ENCODE results near the gene DIS3L2.

The DIS3L2 gene

DNA sequence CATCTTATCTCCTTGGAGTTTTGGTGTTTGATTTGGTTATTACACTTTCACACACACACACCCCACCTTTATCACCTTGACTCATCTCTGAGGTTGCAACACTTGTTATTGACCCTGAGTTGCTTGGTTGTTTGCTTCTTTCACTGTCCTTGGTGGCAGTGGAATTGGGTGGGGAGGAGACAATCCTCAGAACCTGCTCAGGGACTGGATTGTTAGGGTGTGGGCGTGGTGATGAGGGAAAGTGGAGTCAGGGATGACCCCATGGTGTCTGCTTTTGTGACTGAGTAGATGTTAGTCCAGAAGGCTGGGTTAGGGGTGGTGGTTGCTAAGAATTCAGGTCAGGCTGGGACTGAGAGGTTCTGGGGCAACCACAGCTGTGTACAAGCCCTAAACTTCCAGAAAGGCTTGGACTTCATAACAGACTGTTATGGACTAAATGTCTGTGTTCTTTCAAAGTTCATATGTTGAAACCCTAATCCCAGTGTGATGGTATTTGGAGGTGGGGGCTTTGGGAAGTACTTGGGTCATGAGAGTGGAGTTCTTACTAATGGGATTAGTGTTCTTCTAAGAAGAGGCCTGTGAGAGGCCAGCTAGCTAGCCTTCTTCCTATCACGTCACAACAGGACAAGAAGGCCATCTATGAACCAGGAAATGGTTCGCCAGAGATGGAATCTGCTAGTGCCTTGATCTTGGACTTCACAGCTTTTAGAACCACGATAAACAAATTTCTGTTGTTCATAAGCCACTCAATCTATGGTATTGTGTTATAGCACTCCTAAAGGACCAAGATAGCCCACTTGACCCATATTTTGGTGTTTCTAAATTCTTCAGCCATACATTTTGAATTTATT is 3.4 kb upstream of the DIS3L2 start:
- DNase-seq = no peak

DNA sequence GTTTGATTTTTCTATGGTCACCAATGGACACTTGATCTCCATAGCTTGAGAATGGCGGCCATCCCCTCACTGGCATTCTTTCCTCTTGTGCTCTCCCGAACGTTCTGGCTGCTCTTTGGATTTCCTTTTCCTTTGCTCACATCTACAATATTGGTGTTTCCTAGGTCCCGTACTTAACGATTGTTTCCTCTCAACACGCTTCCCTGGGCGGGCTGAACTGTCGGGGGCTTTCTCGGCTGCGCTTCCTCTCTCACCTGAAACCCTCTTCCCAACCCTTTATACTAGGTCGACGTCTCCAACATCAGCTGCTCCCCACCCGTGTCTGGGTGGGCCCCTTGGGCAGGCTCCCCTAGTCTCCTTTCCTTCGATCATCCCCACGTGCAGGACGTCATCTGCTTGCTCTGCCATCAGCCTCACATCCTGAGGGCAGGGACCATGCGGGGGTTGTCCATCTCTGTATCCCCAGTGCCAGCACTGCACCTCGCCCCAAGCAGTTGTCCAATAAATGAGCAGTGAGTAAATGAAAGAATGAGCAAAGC is 634 bp upstream of the DIS3L2 start:
- DNase-seq = no peak

DNA sequence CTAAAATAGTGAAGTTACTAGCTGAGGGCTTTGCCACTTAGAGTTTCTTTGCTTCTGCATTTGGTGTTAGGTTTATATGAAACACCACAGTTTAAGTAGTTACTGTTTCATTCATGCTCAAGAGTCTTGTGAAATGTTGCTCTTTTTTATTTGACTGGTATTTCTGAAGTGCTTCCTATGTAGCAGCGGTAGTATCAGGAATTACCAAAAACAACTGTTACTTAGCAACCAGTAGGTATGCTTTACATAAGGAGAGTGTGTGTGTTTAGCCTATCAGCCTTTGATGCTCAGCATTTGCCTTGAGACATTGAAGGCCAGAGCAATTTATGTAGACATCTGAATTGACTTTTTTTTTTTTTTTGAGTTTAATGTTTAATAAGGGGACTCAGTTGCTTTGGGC is 3.6 kb downstream of the DIS3L2 start:
- DNase-seq = no peak

GRCh38 chr2:231966886-231967285 is 5.4 kb downstream of the DIS3L2 start:
- DNase-seq = no peak

DNA sequence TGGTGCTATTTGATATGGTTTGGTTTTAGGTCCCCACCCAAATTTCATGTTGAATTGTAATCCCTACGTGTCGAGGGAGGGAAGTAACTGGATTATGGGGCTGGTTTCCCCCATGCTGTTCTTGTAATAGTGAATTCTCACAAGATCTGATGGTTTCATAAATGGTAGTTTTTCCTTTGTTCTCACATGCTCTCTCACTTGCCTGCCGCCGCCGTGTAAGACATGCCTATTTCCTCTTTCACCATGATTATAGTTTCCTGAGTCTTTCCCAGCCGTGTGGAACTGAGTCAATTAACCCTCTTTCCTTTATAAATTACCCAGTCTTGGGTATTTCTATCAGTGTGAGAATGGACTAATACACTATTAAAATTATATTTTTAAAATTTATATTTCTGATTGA is 7.3 kb downstream of the DIS3L2 start:
- DNase-seq = no peak

GRCh38 chr2:231970461-231970860 is 8.9 kb downstream of the DIS3L2 start:
- no peak for DNase-seq

DNA sequence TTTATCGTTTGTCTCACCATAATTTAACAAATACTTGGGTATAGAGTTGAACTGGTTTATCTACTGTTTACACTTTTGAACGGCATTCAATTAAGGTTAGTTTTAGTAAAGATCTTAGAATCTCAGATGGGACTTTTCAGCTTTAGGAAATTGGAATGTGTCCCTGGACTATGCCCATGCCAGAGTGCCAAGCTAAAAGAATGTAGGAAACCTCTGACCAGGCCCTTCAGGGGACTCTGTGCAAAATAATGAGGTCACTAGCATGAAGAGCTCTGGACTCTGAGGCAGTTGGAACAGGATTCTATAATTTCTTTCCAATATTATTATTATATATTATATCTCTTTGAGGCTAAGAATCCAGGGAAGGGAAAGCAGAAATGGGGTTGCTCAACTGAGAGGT is 13.5 kb downstream of the DIS3L2 start:
- no peak for DNase-seq

DNA sequence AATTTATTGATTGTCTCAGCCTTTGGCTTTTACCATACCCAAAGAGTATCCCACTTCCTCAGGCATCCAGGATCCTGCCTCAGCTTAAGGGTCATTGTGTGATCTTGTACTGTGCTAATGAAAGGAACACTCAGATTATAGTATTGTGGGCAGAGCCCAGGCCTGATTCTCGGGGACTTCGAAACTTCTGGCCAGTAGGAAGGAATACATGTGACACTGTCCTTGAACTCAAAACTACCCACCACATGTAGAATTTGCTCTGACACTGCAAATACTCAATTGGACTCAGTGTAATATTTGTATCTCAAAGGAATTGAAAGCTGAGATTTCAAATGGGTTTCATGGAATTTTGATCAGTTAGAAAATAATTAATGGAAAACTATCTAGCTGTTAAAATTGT is 15.9 kb downstream of the DIS3L2 start:
- DNase-seq = no peak

DNA sequence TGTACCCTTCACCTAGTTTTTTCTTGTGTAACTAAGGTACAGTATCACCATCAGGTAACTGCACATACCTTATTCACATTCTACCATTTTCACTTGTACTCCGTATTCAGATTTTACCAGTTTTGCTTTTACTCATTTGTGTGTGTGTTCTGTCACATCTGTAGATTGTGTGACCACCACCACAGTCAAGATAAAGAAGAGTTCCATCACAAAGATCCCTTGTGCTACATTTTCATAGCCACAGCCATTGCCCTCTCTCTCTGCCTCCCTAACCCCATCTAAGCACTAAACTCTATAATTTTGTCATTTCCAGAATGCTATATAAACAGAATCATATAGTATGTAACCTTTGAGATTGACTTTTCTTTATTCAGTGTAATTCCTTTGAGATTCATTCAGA is 23.5 kb downstream of the DIS3L2 start:
- DNase-seq = no peak

DNA sequence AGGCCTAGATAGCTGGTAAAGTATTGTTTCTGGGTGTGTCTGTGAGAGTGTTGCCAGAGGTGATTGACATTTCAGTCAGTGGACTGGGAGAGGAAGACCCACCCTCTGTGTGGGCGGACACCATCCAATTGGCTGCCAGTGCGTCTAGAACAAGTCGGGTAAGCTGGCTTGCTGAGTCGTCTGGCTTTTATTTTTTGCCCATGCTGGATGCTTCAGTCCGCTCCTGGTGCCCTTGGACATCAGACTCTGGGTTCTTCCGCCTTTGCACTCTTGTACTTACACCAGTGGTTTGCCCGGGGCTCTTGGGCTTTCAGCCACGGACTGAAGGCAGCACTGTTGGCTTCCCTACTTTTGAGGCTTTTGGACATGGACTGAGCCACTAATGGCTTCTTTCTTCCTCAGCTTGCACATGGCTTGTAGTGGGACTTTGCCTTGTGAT is 24.3 kb downstream of the DIS3L2 start:
- no peak for DNase-seq

DNA sequence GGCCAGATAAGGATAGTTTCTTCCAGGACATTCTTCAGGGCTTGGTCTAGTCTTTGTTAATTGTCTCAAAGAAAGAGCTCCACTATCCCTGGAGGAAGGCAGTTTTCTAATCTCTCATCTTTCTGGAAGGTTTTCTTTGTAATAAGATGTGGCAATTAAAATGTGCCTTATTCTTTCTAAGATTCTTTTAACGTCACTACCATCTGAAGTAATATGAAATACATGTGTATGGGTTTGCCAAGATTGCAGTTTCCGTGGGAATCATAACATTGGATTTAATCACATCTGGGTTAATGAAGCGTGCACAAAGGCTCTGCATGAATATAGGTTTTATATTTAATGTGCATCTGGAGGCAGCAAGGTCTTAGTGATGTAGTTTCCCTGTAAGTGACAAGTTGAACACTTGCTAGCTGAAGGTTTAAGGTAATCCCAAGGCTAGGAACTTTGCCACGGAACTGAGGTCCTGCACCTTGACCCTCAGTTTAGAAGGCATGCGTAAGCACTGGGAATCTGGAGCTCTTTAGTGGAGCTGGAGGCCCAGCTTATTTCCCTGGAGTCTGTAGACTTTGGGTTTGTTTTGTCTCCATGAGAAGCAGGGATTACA is 25.7 kb downstream of the DIS3L2 start:
- DNase-seq = no peak

DNA sequence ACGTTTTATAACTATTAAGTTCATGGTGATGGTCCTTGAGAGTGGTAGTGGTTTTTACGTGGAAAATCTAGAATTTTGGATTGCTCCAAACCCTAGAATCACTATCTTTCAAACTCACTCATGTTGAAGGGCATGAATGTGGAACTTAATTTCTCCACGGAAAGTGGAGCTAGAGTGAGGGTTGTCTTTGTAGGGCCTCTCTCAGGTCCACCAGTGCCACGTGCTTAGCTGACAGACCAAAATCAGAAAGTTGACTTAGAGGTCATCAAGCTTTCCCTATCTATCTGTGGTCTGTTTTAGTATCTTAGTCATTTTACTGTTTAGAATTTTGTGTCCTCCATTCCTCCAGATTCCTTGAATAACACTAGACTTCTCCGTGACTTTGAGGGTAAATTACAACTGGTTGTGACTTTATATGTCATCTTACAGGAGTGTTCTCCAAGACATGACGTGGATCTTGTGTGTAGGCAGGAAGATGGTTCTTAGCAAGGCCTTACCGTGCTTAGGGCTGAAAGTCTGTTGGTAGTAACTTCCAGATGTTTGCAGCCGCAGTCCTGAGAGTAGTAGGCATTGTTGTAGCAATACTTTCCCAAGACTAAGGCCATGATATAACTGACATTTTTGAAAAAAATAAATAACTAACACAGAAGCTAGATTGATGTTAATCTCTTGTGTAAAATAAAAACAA is 26.8 kb downstream of the DIS3L2 start:
- DNase-seq = no peak

DNA sequence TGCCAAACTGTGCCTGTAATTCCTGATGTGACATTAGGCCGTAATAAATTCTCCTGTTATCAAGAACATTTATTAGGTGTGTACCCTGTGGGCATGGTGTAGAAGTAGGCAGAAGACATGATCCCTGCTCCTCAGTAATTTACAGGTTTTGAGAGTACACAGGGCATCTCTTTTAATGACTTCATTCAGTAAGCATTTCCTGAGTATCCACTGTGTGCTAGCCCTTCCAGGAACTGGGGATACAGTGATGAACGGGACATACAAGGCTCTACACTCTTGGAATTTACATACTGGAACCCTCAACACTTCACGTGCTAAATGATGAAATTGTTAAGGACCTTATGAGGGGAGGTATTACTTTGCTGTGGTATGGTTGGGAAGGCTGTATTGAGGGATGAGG is 30.2 kb downstream of the DIS3L2 start:
- DNase-seq = no peak

DNA sequence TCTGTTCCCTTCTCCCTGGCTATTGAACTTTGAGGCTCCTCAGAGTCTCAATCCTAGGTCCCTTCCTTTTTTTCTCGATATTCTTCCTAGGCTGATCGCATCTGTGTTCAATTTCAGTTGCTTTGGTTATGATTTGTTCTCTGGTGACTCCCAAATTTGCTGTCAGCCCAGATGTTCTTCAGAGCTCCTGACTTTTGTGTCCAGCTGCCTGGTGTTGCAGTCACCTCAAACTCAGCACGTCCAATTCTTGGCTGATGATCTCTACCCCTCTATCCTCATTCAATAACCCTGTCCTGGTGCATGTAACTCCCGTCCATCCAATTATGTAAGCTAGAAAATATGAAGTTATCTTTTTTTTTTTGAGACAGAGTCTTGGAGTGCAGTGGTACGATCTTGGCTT is 31.4 kb downstream of the DIS3L2 start:
- DNase-seq = no peak

DNA sequence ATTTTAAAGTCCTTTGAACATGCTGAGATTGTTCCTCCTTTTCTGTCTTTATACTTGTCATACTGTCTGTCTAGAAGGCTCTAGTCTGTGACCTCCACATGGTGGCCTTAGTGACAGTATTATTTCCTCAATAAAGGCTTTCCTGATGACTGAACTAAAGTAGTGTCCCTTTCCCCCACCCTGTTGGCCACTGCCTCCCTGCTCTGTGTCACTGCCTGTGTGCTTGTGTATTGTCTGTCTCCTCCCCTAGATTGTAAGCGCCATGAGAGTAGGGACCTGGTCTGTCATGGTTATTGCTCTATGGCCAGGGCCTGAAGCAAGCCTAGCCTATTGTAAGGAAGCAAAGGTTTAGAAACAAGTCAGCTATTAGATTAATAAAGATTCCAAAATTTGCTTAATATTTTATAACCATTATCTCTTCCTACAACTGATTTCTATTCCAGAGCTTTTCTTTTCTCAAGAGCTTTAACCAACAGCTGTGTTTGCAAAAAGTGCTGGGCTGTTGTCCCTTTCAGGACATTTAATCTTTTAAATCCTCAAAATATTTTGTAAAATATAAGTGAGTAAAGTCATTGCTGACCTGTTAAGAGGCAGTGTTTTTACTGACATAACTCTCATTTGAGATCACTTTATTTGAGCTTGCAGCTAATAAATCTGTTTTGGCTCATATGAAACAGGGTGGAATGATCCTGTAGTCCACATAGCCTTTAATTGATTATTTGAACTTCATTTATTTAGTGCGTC is 35.5 kb downstream of the DIS3L2 start:
- DNase-seq = no peak

- DNase-seq = no peak
Observed at GRCh38 chr2:231998046-231998445, 36.5 kb downstream of the DIS3L2 start.

- no peak for DNase-seq
Observed at GRCh38 chr2:232000439-232000838, 38.9 kb downstream of the DIS3L2 start.

- no peak for DNase-seq
Observed at GRCh38 chr2:232001073-232001472, 39.6 kb downstream of the DIS3L2 start.

DNA sequence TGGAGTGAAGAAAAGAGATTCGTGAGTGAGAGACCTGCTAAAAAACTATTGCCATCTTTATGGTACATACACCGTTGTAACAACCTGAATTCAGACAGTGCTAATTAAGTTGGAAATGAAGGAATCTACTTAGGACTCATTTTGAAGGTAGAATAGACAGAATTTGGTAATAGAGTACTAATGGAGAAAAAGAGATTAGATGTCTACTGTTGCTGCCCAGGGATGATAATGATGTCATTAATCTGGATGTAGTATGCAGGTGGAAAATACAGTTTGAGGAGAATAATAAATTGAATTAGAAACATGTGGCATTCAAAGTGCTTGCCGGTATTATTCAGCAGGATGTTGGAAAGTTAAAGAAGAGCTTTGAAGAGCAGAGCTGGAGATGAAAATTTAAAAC is 44.7 kb downstream of the DIS3L2 start:
- no peak for DNase-seq

GRCh38 chr2:232008907-232009638 is 47.6 kb downstream of the DIS3L2 start:
- no peak for DNase-seq

- no peak for DNase-seq
Observed at GRCh38 chr2:232009639-232010274, 48.2 kb downstream of the DIS3L2 start.

Data from activated CD8-positive, alpha-beta memory T cell treated with anti-CD3 and anti-CD28 coated beads for 24 hours (primary cell).